ENCODE data around the gene C1orf159.

DNA sequence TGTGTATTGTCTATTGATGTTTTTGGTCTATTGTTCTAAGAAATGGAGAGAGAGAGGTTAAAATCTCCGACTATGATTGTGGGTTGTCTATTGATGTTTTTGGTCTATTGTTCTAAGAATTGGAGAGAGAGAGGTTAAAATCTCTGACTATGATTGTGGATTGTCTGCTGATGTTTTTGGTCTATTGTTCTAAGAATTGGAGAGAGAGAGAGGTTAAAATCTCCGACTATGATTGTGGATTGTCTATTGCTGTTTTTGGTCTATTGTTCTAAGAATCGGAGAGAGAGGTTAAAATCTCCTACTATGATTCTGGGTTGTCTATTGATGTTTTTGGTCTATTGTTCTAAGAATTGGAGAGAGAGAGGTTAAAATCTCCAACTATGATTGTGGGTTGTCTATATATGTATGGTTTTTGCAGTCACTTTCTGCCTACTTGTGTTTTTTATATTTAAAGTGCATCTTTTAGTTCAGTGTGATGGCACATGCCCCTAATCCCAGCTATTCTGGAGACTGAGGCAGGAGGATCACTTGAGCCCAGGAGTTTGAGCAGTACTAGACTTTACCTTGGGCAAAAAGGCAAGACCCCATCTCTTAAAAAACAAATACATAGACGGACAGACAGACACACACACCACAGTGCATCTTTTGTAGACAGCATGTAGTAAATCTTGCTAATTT, 16.2 kb downstream of the C1orf159 start:
- TF ChIP-seq EP300 (IDR thresholded peaks at IDR 0.05; ENCODE audit: borderline replicate concordance in 1 of 2, low read depth in 2 of 2, low read length in 2 of 2) (no peak), CTCF (IDR thresholded peaks at IDR 0.05; ENCODE audit: control extremely low read depth in 1 of 3, insufficient read depth in 1 of 3, low read depth in 1 of 3, low read length in 3 of 3) (no peak), EGR1 (IDR thresholded peaks at IDR 0.05; ENCODE audit: borderline replicate concordance, low read depth, low read length) (no peak), POLR2A (IDR thresholded peaks at IDR 0.05; ENCODE audit: control extremely low read depth in 1 of 2, low read depth in 2 of 2, low read length in 2 of 2) (no peak), GTF2F1 (IDR thresholded peaks at IDR 0.05; ENCODE audit: borderline replicate concordance, low read depth, low read length) (no peak), EZH2 (IDR thresholded peaks at IDR 0.05; ENCODE audit: low read depth, low read length, severe bottlenecking) (no peak), TBP (IDR thresholded peaks at IDR 0.05; ENCODE audit: low read depth, low read length) (no peak), SIN3A (conservative IDR thresholded peaks at IDR 0.05 in 1 of 2, IDR thresholded peaks at IDR 0.05 in 1 of 2; ENCODE audit: low read depth in 1 of 2, low read length in 2 of 2) (no peak), JUND (IDR thresholded peaks at IDR 0.05; ENCODE audit: low read length) (no peak)
- TF ChIP-seq, protein P1, sequence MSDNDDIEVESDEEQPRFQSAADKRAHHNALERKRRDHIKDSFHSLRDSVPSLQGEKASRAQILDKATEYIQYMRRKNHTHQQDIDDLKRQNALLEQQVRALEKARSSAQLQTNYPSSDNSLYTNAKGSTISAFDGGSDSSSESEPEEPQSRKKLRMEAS (IDR thresholded peaks at IDR 0.05) = no peak

Measured in H1 (cell line).